ENCODE measurements around the gene FRRS1. TPM values are rescaled to one million over a fixed set of nuclear protein-coding genes. Genes with fewer than 3 reads are reported as not detected.

Gene FRRS1
- polyA plus RNA-seq, 1 donor (not counting 4 experiments of a cell fraction or from before 2014, with no cell fraction given), result 11.2 TPM

- dilution Hi-C loops (cut with MboI; ENCODE audit: extremely low pct_ligation_motif_present, low sequenced_read_pairs), result no loop called here
- no peak overlapping the region for H3K4me3 ChIP-seq (ENCODE audit: control insufficient read depth in 2 of 3, extremely low read depth in 1 of 3, insufficient read depth in 2 of 3, low read depth in 1 of 3, low read length in 3 of 3)
- H2AFZ ChIP-seq (ENCODE audit: control insufficient read depth, low read length), result no peak overlapping the region
- H3K4me2 ChIP-seq (ENCODE audit: control insufficient read depth, extremely low read depth, insufficient read depth, low read depth, low read length), result no peak overlapping the region
- FAIRE-seq (no peak), DNase-seq (ENCODE audit: low read depth, low spot score) (no peak)
- no peak overlapping the region for H3K9ac ChIP-seq (ENCODE audit: control insufficient read depth, extremely low read depth, insufficient read depth, low read length)
- H3K4me1 ChIP-seq (ENCODE audit: control insufficient read depth, extremely low read depth, insufficient read depth, low read length), result peaks cover 19% of the 10 kb centered on the region
- H3K36me3 ChIP-seq (ENCODE audit: control insufficient read depth in 2 of 2, extremely low read depth in 1 of 2, insufficient read depth in 2 of 2, low read length in 2 of 2), result no peaks in the 10 kb centered on the region
- no peaks in the 10 kb centered on the region for H3K9me3 ChIP-seq (ENCODE audit: control insufficient read depth, low read depth, low read length)
- peaks cover 1% of the 10 kb centered on the region for H3K79me2 ChIP-seq (ENCODE audit: control insufficient read depth, insufficient read depth, low read length)
- H3K27ac ChIP-seq (ENCODE audit: control insufficient read depth, insufficient read depth, low read length), result no peak overlapping the region
- no peaks in the 10 kb centered on the region for H3K9me1 ChIP-seq (ENCODE audit: control insufficient read depth, extremely low read depth, insufficient read depth, low read length)
- H4K20me1 ChIP-seq (ENCODE audit: control insufficient read depth, extremely low read depth, insufficient read depth, low read length), result no peaks in the 10 kb centered on the region
- H3K27me3 ChIP-seq (ENCODE audit: control insufficient read depth, extremely low read depth, insufficient read depth, low read length), result no peaks in the 10 kb centered on the region
- TF ChIP-seq EZH2 (IDR thresholded peaks at IDR 0.05; ENCODE audit: low read length), result no peak
- TF ChIP-seq CTCF (optimal IDR thresholded peaks at IDR 0.05 in 1 of 3, IDR thresholded peaks at IDR 0.05 in 1 of 3, conservative IDR thresholded peaks at IDR 0.05 in 1 of 3; ENCODE audit: extremely low read depth in 1 of 3, insufficient read depth in 2 of 3, low read length in 3 of 3), result no peak
Observed at GRCh38 chr1:99755664-99756063, 10.8 kb downstream of the FRRS1 start.

DNA sequence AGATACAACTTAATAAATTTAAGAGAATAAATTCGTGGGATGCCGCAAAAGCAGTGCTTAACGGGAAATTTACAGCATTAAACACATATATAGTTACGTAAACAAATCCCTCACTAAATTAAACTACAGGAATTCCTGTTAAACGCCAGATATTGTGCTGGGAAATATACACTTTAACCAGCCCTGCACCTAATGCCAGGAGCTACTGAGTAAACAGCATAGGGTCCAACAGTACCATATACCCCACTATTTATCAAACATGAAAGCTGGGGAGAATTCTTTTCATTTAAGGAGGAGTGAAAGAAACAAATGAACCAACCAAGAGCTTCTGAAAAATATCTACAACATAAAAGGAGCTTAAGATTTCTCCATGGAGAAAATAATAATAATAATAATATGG, 11.7 kb downstream of the FRRS1 start:
- no peak overlapping the region for H3K4me3 ChIP-seq (ENCODE audit: control insufficient read depth in 2 of 3, extremely low read depth in 1 of 3, insufficient read depth in 2 of 3, low read depth in 1 of 3, low read length in 3 of 3)
- H3K36me3 ChIP-seq (ENCODE audit: control insufficient read depth in 2 of 2, extremely low read depth in 1 of 2, insufficient read depth in 2 of 2, low read length in 2 of 2), result no peaks in the 10 kb centered on the region
- peaks cover 1% of the 10 kb centered on the region for H3K79me2 ChIP-seq (ENCODE audit: control insufficient read depth, insufficient read depth, low read length)
- DNase-seq (ENCODE audit: low read depth, low spot score) (no peak), FAIRE-seq (no peak)
- H3K27me3 ChIP-seq (ENCODE audit: control insufficient read depth, extremely low read depth, insufficient read depth, low read length), result no peaks in the 10 kb centered on the region
- H4K20me1 ChIP-seq (ENCODE audit: control insufficient read depth, extremely low read depth, insufficient read depth, low read length), result no peaks in the 10 kb centered on the region
- dilution Hi-C loops (cut with MboI; ENCODE audit: extremely low pct_ligation_motif_present, low sequenced_read_pairs), result no loop called here
- H3K27ac ChIP-seq (ENCODE audit: control insufficient read depth, insufficient read depth, low read length), result no peak overlapping the region
- TF ChIP-seq CTCF (optimal IDR thresholded peaks at IDR 0.05 in 1 of 3, IDR thresholded peaks at IDR 0.05 in 1 of 3, conservative IDR thresholded peaks at IDR 0.05 in 1 of 3; ENCODE audit: extremely low read depth in 1 of 3, insufficient read depth in 2 of 3, low read length in 3 of 3), result no peak
- TF ChIP-seq EZH2 (IDR thresholded peaks at IDR 0.05; ENCODE audit: low read length), result no peak
- H3K4me1 ChIP-seq (ENCODE audit: control insufficient read depth, extremely low read depth, insufficient read depth, low read length), result peaks cover 19% of the 10 kb centered on the region
- H3K9ac ChIP-seq (ENCODE audit: control insufficient read depth, extremely low read depth, insufficient read depth, low read length), result no peak overlapping the region
- no peak overlapping the region for H3K4me2 ChIP-seq (ENCODE audit: control insufficient read depth, extremely low read depth, insufficient read depth, low read depth, low read length)
- H3K9me1 ChIP-seq (ENCODE audit: control insufficient read depth, extremely low read depth, insufficient read depth, low read length), result no peaks in the 10 kb centered on the region
- no peak overlapping the region for H2AFZ ChIP-seq (ENCODE audit: control insufficient read depth, low read length)
- H3K9me3 ChIP-seq (ENCODE audit: control insufficient read depth, low read depth, low read length), result no peaks in the 10 kb centered on the region
